Tongue (tissue), 2 donors: ENCODE results near the gene ZBTB44. TPM values are rescaled to one million over a fixed set of nuclear protein-coding genes. Genes with fewer than 3 reads are reported as not detected.

Experiments used
- small RNA-seq: library from RNA; depleted of rRNA; stranded (forward); fragments of <200 nt; gene quantifications from one replicate; pipeline ENCODE3, GENCODE V24; 2014; ENCODE audit warnings: low replicate concordance
- total RNA-seq: library from RNA; depleted of rRNA; stranded (reverse); fragments of >200 nt; gene quantifications from one replicate; pipeline ENCODE4 v1.2.3, GENCODE V29; 2014

ZBTB44 gene
- total RNA-seq, 1 donor from 2014 or later: 91.6 TPM

Small RNA genes within 50 kb of the gene (small RNA-seq; reads per million reads assigned to genes)
- not detected for gene RN7SL778P

Other genes with a start within 250 kb of the ZBTB44 start
- 159 TPM for gene APLP2, start 245.0 kb downstream of the ZBTB44 start, total RNA-seq
- 9.7 TPM for gene ST14, start 155.1 kb downstream of the ZBTB44 start, total RNA-seq
- 23.6 TPM for gene ADAMTS8, start 113.7 kb upstream of the ZBTB44 start, total RNA-seq
- gene ADAMTS15, start 133.7 kb upstream of the ZBTB44 start, total RNA-seq: 35.1 TPM